ENCODE data around the gene BRINP1.

DNA sequence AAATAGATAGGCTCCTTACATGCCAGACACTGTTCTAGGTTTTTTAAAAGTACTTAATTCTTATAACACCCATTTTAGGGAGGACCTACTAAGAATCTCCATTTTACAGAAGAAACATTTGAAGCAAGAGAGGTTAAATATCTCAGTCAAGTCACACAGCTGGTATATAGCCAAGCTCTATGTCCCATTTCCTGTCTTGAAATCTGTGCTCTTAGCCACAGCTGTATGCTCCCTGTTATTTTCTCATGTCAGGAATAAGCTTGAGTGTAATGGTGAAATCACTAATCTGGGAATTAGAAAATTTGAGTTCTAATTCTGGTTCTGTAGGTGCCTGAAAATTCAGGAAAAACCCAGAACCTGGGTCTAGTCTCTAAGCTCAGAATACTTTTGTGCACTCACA, 208.7 kb downstream of the BRINP1 start:
- TF ChIP-seq, protein P1, sequence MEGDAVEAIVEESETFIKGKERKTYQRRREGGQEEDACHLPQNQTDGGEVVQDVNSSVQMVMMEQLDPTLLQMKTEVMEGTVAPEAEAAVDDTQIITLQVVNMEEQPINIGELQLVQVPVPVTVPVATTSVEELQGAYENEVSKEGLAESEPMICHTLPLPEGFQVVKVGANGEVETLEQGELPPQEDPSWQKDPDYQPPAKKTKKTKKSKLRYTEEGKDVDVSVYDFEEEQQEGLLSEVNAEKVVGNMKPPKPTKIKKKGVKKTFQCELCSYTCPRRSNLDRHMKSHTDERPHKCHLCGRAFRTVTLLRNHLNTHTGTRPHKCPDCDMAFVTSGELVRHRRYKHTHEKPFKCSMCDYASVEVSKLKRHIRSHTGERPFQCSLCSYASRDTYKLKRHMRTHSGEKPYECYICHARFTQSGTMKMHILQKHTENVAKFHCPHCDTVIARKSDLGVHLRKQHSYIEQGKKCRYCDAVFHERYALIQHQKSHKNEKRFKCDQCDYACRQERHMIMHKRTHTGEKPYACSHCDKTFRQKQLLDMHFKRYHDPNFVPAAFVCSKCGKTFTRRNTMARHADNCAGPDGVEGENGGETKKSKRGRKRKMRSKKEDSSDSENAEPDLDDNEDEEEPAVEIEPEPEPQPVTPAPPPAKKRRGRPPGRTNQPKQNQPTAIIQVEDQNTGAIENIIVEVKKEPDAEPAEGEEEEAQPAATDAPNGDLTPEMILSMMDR (IDR thresholded peaks at IDR 0.05): no peak
- no peak for TF ChIP-seq EZH2 (IDR thresholded peaks at IDR 0.05; ENCODE audit: borderline replicate concordance, insufficient read depth, low read depth, low read length, poor library complexity, severe bottlenecking)
